GM21381 (cell line): ENCODE data around the gene TRMT11.
"Not testable (repeated sequence)": the region's sequence is repeated elsewhere in the genome, so short reads cannot be mapped to it uniquely, and the experiment has no call there.

Source experiments
- ATAC-seq: cut with Tn5 transposase; IDR thresholded peaks from one replicate; pipeline ENCODE4 v1.9.1; 2021; ENCODE audit warnings: mild to moderate bottlenecking, moderate library complexity; ENCODE audit not compliant: unreplicated experiment

TRMT11 gene

GRCh38 chr6:125989631-125990030 lies 3.3 kb downstream of the TRMT11 start:
- ATAC-seq = no peak

GRCh38 chr6:125991653-125992052 lies 5.3 kb downstream of the TRMT11 start:
- ATAC-seq = no peak

GRCh38 chr6:125994670-125995488 lies 8.5 kb downstream of the TRMT11 start:
- no peak for ATAC-seq

- ATAC-seq = peak; percentile 96
These were observed 9.7 kb downstream of the TRMT11 start for GRCh38 chr6:125995972-125996580.

DNA sequence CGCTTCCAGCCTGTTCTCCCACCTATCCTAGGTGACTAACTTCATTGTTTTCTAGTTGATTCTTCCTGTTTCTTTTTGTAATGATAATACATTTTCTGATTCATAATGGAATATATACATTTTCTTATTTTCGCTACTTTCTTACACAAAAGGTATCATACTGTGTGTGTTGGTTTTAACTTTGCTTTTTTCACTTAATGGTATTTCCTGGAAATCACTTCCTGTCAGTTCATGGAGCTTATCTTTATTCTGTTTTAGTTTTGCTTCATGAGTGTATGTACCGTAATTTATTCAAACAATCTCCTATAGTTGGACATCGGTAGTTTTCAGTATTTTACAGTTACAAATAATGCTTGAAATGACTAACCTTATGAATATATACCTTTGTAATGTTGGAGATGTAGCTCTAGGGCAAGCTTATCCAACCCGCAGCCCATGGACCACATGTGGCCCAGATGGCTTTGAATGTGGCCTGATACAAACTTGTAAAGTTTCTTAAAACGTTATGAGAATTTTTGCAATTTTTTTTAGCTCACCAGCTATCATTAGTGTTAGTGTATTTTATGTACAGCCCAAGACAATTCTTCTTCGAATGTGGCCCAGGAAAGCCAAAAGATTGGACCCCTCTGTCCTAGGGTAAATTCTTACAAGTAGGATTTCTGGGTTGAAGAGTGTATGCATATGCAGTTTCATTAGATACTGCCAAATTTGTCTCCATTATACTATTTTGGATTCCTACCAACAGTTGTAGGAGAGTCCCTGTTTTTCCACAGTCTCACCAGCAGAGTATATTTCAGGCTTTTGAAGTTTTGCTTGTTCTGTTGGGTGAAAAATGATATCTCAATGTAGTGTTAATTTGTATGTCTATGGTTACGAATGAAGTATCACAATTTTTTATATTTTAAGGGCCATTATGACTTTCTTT lies 16.7 kb downstream of the TRMT11 start:
- ATAC-seq = no peak

DNA sequence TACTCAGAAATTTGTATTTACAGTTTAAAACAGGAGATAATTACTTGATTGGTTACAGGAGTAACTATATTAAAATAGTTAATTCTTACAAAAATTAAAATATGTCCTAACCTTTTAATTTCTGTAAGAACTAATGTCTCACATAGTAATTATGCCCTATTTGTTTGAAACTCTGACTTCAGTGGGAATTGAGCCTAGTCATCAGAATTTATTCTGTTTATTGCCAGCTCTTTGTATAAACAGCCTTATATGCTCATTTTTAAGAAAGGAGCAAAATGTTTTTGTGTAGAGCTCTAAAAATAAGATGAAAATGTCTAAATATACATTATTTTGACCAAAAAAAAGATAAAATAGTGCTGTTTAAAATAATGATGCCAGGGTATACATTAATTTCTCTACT lies 21.5 kb downstream of the TRMT11 start:
- ATAC-seq = no peak

- no peak for ATAC-seq
These were observed 23.7 kb downstream of the TRMT11 start for GRCh38 chr6:126010040-126010439.

GRCh38 chr6:126015863-126016262 lies 29.5 kb downstream of the TRMT11 start:
- no peak for ATAC-seq

GRCh38 chr6:126016591-126016990 lies 30.3 kb downstream of the TRMT11 start:
- ATAC-seq = no peak

DNA sequence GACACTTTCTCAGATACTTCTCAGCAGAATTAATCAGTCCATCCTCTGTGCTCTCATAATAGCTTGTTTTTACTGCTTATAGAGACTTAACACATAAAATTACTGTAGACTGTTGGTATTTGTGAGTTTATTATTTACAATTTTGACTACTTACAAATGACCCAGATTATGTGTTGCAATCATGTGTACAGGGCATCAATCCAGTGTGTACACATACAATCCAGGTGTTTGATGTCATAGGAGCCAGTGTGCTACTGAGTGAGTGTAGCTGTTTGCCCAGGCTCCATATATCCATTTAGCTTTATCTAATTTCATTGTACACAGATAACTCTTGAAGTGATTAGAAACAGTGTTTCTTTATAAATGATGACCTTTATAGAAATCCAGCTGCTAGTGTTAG lies 31.3 kb downstream of the TRMT11 start:
- ATAC-seq = no peak

DNA sequence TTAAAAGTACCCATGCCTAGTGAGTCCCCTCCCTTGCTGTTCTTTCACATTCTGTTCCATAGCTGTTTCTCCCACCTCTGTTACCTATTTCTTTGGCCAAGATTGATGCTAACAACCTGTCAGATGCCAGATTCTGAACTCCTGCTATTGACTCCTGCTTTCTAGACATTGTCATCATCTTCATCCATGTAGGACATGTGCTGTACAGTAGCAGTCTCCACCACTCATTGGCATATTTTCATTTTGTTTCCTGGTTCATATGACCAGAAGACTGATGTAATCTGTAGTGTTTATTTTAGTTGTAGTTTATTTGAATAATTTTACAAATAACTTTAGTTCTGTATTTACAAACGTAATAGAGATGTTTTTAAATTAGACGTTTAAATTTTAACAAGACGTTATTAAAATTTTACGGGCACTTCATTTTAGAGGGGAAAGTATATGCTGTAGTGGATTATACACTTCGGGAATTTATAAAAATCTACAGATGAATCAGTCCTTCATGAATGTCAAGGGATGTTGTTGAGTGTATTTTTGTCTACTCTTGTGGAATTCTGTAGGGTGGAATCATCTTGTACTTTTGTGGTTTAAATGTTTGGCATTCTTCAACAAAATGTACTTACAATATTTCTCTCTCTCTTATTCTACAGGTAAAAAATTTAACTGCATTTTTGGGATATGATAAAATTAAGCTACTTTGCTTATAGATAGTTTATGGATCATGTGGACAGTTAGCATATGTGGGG lies 34.1 kb downstream of the TRMT11 start:
- no peak for ATAC-seq

DNA sequence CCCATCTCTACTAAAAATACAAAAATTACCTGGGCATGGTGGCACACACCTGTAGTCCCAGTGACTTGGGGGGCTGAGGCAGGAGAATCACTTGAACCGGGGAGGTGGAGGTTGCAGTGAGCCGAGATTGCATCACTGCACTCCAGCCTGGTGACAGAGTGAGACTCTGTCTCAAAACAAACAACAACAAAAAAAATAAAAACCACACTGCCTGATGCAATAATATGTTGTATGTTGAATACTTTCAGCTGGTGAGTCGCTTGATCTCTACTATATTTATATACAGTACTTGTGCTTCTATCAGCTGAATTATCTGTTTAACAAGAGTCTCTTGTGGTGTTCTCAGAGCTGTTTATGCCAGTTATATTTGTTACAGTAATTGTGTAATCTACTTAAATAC lies 37.1 kb downstream of the TRMT11 start:
- ATAC-seq = not testable (repeated sequence)

- no peak for ATAC-seq
These were observed 39.7 kb downstream of the TRMT11 start for GRCh38 chr6:126026001-126026400.

- no peak for ATAC-seq
These were observed 41.3 kb downstream of the TRMT11 start for GRCh38 chr6:126027601-126028000.

- ATAC-seq = no peak
These were observed 43.7 kb downstream of the TRMT11 start for GRCh38 chr6:126030045-126030444.

DNA sequence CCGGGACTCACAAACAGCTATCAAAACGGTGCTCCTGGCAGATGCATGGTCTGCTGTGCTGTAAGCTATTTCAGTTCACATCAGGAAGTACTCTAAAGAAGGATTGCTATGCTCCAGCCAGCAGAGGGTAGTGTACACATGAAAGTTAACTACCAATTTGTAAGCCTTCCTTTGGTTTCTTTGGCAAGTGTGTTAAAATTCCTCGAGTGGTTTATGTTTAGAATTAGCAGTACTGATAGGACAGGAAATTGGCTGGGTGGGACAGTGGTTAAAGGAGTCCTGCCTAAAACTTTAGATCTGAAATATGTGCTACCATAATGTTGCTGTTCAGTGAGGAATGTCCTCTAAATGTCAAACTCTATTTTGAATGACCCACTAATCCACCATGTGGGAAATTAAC lies 47.4 kb downstream of the TRMT11 start:
- peak; percentile 79 for ATAC-seq

DNA sequence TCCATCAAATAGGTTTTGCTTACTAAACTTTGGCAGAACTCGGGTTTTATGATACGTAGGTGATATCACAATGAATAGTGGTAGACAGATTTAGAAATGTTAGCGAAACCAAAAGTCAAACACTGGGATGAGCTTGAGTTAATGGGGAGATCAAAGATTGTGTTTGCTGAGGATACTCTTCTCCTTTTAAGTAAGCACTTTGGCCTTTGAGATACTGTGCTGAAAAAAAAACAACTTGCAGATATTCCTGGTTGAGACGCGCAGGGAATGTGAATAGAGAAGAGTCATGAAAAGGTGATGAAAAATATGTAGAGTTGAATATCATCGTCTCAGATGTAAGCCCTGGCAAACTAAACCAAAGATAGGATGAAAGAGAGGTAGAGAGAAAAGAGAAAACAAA lies 48.3 kb downstream of the TRMT11 start:
- no peak for ATAC-seq

DNA sequence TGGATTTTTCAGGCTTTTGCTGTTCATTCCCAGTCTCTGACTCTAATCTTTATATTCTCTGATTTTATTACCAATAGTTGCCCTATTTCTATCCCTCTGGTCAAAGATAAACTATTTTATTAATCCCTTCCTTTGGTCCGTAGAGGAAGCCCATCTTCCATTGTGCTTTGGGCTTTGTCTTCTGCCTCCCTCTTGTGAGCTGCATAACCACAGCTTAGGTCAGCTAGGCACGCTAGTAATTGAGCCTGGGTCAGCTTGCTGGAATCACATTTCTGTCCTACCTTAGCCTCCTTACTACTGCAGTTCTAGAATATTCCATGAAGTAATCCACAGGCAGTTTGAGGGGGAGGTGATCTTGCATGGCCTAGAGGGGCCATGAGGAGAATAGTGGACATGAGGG lies 49.4 kb downstream of the TRMT11 start:
- no peak for ATAC-seq

- ATAC-seq = no peak
These were observed 51.9 kb downstream of the TRMT11 start for GRCh38 chr6:126038234-126038633.

- ATAC-seq = no peak
These were observed 52.9 kb downstream of the TRMT11 start for GRCh38 chr6:126039284-126039683.

GRCh38 chr6:126040394-126040793 lies 54.1 kb downstream of the TRMT11 start:
- ATAC-seq = no peak
